Hepatocyte (in vitro differentiated cells): ENCODE data around the gene MAPK13. TPM values are rescaled to one million over a fixed set of nuclear protein-coding genes. Genes with fewer than 3 reads are reported as not detected.

Experiments
- DNase-seq: peaks from one replicate; pipeline ENCODE4 v3.0.0-alpha.2; 2016; ENCODE audit warnings: low spot score
- H2AFZ ChIP-seq: fragments of 200-600 bp; sonication (generic); 2 replicates; pipeline ENCODE4 v1.6.0; 2016; ENCODE audit warnings: antibody characterized with exemption, mild to moderate bottlenecking
- H3K27ac ChIP-seq: fragments of 200-600 bp; sonication (generic); 2 replicates; pipeline ENCODE4 v1.5.1; 2016; ENCODE audit warnings: mild to moderate bottlenecking
- H3K27me3 ChIP-seq: fragments of 200-600 bp; sonication (generic); 2 replicates; pipeline ENCODE4 v1.6.1; 2016
- H3K36me3 ChIP-seq: fragments of 200-600 bp; sonication (generic); replicated peaks from 2 replicates; pipeline ENCODE4 v1.5.1; 2016; ENCODE audit warnings: low read depth; ENCODE audit not compliant: insufficient read depth
- H3K4me1 ChIP-seq: fragments of 200-600 bp; sonication (generic); 2 replicates; pipeline ENCODE4 v1.5.1; 2016; ENCODE audit warnings: mild to moderate bottlenecking, moderate library complexity; ENCODE audit not compliant: insufficient read depth
- H3K4me2 ChIP-seq: fragments of 200-600 bp; sonication (generic); 2 replicates; pipeline ENCODE4 v1.6.0; 2016
- H3K4me3 ChIP-seq: fragments of 200-600 bp; sonication (generic); 2 replicates; pipeline ENCODE4 v1.5.1; 2016; ENCODE audit warnings: mild to moderate bottlenecking
- H3K79me2 ChIP-seq: fragments of 200-600 bp; sonication (generic); 2 replicates; pipeline ENCODE4 v1.6.0; 2017; ENCODE audit warnings: mild to moderate bottlenecking
- H3K9me2 ChIP-seq: fragments of 200-600 bp; sonication (generic); replicated peaks from 2 replicates; pipeline ENCODE4 v1.6.0; 2017; ENCODE audit warnings: mild to moderate bottlenecking; ENCODE audit not compliant: insufficient read depth
- H3K9me3 ChIP-seq: fragments of 200-600 bp; sonication (generic); 2 replicates; pipeline ENCODE4 v1.5.1; 2016; ENCODE audit warnings: low read depth, mild to moderate bottlenecking
- H4K20me1 ChIP-seq: fragments of 200-600 bp; sonication (generic); 2 replicates; pipeline ENCODE4 v1.6.0; 2016; ENCODE audit warnings: mild to moderate bottlenecking; ENCODE audit not compliant: insufficient read depth, poor library complexity, severe bottlenecking
- EZH2 ChIP-seq: fragments of 200-600 bp; sonication (generic); IDR thresholded peaks from 2 replicates; pipeline ENCODE4 v1.6.1; 2016; ENCODE audit warnings: antibody characterized with exemption, mild to moderate bottlenecking, borderline replicate concordance
- EZH2phosphoT487 ChIP-seq: fragments of 200-600 bp; sonication (generic); IDR thresholded peaks from one replicate; pipeline ENCODE4 v1.6.1; 2018; ENCODE audit warnings: antibody characterized with exemption, mild to moderate bottlenecking, low read depth, moderate library complexity; ENCODE audit not compliant: unreplicated experiment, severe bottlenecking
- WGBS: methylation state at CpG from one replicate; pipeline ENCODE4 v1.1.6; 2016; ENCODE audit warnings: low lambda C conversion rate; ENCODE audit errors: missing lambda C conversion rate; 5-methylcytosine and 5-hydroxymethylcytosine counted together
- polyA plus RNA-seq: library from polyadenylated mRNA; unstranded; fragments of >200 nt; fragmentation: Nextera tagmentation; extraction: Ambion mirVana; gene quantifications from 2 replicates; pipeline ENCODE4 v1.2.1, GENCODE V29; 2016
- total RNA-seq: library from RNA; depleted of rRNA; stranded (reverse); fragments of >200 nt; gene quantifications from 2 replicates; pipeline ENCODE4 v1.2.3, GENCODE V29; 2014
- TF ChIP-seq, protein P1 (sequence below): fragments of 200-600 bp; sonication (generic); IDR thresholded peaks from 2 replicates; pipeline ENCODE4 v1.5.1; 2016; ENCODE audit warnings: antibody characterized with exemption, mild to moderate bottlenecking; ENCODE audit not compliant: poor library complexity

The MAPK13 gene
- total and polyA plus RNA-seq, 2 experiments from 2014 or later: 43.6 to 50.2 TPM

DNA sequence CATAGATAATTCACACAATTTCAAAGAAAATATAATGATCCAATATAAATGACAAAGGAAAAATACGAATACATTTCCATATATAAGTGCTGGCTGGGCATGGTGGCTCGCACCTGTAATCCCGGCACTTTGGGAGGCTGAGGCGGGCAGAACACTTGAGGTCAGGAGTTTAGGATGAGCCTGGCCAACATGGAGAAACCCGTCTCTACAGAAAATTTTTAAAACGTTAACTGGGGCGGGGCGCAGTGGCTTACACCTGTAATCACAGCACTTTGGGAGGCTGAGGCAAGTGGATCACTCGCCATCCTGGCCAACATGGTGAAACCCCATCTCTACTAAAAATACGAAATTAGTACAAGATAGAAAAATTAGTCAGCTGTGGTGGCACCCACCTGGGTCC lies 14.9 kb upstream of the MAPK13 start:
- H3K27ac ChIP-seq: no peak overlapping the region
- H3K4me3 ChIP-seq: no peak overlapping the region
- no peaks in the 10 kb centered on the region for H3K4me1 ChIP-seq
- no peak for DNase-seq
- no peaks in the 10 kb centered on the region for H3K9me2 ChIP-seq
- WGBS: 98% methylated on average over 10 of the region's 10 CpGs
- H3K36me3 ChIP-seq: no peaks in the 10 kb centered on the region
- H4K20me1 ChIP-seq: no peaks in the 10 kb centered on the region
- no peaks in the 10 kb centered on the region for H3K9me3 ChIP-seq
- no peak overlapping the region for H3K4me2 ChIP-seq
- H3K79me2 ChIP-seq: no peaks in the 10 kb centered on the region
- no peaks in the 10 kb centered on the region for H3K27me3 ChIP-seq
- TF ChIP-seq EZH2 (no peak), EZH2phosphoT487 (no peak)
- TF ChIP-seq, protein P1, sequence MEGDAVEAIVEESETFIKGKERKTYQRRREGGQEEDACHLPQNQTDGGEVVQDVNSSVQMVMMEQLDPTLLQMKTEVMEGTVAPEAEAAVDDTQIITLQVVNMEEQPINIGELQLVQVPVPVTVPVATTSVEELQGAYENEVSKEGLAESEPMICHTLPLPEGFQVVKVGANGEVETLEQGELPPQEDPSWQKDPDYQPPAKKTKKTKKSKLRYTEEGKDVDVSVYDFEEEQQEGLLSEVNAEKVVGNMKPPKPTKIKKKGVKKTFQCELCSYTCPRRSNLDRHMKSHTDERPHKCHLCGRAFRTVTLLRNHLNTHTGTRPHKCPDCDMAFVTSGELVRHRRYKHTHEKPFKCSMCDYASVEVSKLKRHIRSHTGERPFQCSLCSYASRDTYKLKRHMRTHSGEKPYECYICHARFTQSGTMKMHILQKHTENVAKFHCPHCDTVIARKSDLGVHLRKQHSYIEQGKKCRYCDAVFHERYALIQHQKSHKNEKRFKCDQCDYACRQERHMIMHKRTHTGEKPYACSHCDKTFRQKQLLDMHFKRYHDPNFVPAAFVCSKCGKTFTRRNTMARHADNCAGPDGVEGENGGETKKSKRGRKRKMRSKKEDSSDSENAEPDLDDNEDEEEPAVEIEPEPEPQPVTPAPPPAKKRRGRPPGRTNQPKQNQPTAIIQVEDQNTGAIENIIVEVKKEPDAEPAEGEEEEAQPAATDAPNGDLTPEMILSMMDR: no peak
- H2AFZ ChIP-seq: no peak overlapping the region

DNA sequence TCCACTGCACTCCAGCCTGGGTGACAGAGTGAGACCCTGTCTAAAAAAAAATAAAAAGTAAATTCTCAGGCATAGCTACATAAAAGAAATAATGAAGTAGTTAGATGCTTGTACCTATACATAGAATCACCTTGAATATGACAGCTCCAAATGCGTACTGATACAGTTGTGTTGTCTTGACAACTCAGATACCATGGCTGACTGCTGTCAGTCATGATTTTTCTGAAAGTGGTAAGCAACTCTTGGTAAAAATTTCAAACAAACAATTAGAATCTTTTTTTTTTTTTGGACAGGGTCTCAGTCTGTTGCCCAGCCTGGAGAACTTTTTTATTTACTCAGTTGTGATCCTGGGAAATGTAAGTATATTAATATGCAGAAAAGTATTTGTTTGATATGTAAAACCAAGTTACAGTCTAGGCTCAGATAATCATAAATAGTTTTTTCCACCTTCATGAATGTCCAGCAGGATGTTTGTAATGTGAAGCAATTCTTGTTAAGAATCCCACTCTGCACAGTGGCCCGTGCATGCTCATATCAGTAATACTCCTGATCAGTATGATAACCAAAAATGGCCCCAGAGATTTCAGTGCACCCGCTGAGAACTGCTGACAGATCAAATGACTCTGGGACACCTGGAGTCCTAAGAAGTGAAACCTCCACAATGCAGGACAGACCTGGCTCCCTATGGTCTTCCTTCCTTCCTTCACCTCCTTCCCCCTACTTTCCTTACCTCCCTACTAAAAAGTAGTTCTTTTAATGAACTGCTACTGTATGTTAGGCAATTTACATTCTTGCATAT lies 14.0 kb upstream of the MAPK13 start:
- TF ChIP-seq, protein P1: no peak
- TF ChIP-seq EZH2 (no peak), EZH2phosphoT487 (no peak)
- 84% methylated on average over 3 of the region's 3 CpGs for WGBS
- Histone ChIP-seq H3K9me3 (no peaks in the 10 kb centered on the region), H3K27me3 (no peaks in the 10 kb centered on the region), H2AFZ (no peak overlapping the region), H3K36me3 (no peaks in the 10 kb centered on the region), H3K4me1 (peaks cover 1% of the 10 kb centered on the region), H3K9me2 (no peaks in the 10 kb centered on the region), H3K27ac (no peak overlapping the region), H3K79me2 (no peaks in the 10 kb centered on the region), H3K4me2 (no peak overlapping the region), H4K20me1 (no peaks in the 10 kb centered on the region), H3K4me3 (no peak overlapping the region)
- no peak for DNase-seq

DNA sequence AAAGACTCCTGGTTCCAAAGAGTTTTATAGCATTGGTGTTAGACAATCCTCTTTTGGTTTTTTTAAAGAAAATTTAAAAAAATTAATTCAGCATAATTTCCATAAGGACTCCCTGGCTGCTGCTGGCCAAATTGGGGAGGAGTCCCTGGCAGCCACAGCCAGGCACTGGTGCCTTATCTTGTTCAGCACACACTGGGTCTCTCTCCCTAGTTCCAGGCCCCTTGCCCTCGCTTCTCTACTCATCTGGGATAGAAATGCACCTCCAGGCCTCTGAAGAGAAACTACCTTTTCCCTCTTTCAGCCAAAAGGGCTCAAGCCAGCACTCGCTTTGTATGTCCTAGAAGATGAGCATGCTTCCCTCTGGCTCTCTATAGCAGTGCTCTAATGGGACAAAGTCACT lies 13.4 kb upstream of the MAPK13 start:
- Histone ChIP-seq H4K20me1 (no peaks in the 10 kb centered on the region), H3K27ac (no peak overlapping the region), H3K9me3 (no peaks in the 10 kb centered on the region), H3K4me2 (no peak overlapping the region), H3K4me1 (peaks cover 8% of the 10 kb centered on the region), H3K79me2 (no peaks in the 10 kb centered on the region), H2AFZ (no peak overlapping the region), H3K27me3 (no peaks in the 10 kb centered on the region), H3K9me2 (no peaks in the 10 kb centered on the region), H3K36me3 (no peaks in the 10 kb centered on the region), H3K4me3 (no peak overlapping the region)
- TF ChIP-seq EZH2phosphoT487 (no peak), EZH2 (no peak)
- TF ChIP-seq, protein P1: no peak
- 97% methylated on average over 2 of the region's 2 CpGs for WGBS
- no peak for DNase-seq
